ENCODE results near the gene STRA6.

DNA sequence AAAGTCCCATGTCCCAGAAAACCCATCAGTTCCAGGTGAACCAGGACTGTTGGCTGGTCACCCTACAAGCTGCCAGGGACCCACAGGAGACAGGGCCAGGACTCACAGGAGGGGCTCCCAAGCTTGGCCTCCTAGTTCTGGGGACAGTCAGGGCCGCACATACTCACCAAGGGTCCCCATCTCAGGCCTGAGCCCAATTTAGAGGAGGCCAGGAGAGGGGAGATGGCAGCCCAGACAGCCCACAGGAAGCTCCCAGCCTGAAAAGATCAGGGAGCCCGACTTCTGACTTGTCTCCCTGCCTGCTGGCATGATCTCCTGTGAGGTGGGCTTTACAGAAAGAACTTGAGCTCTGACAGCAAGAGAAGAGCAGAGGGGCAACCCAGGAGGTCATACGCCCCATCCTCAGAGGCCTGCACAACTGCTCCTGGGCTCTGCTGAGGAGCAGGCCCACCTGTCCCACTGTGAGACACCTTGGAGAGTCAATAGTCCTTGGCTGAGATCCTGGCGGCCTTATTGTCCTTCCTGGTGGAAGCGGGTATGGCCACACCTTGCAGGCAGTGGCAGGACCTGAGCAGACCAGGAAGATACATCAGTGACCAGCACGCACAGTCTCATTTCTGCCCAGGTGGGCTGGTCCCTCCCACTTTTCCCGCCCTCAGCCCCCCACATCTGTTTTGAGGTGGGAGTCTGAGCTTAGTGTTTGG lies 31.6 kb downstream of the STRA6 start:
- no peak for TF ChIP-seq CTCF (conservative IDR thresholded peaks at IDR 0.05; ENCODE audit: low read depth, low read length)
- no peak for TF ChIP-seq EZH2 (IDR thresholded peaks at IDR 0.05; ENCODE audit: low read length, unreplicated experiment)
- TF ChIP-seq EZH2phosphoT487 (IDR thresholded peaks at IDR 0.05; ENCODE audit: borderline replicate concordance, low read length), result no peak
